Neural progenitor cell (in vitro differentiated cells): Measurements from ENCODE around the gene CHST8.
A peak's percentile ranks its signal among the peaks of the same experiment; 100 is the strongest.

ENCODE experiments used
- EZH2 ChIP-seq: fragments of 200-600 bp; sonication (generic); IDR thresholded peaks from 2 replicates; pipeline ENCODE4 v1.6.1; 2017; ENCODE audit warnings: antibody characterized with exemption, mild to moderate bottlenecking, moderate library complexity
- EZH2phosphoT487 ChIP-seq: fragments of 200-600 bp; sonication (generic); IDR thresholded peaks from 2 replicates; pipeline ENCODE4 v1.6.1; 2017; ENCODE audit warnings: antibody characterized with exemption
- TF ChIP-seq, protein P1 (sequence below): fragments of 200-600 bp; sonication (generic); IDR thresholded peaks from 2 replicates; pipeline ENCODE4 v1.5.1; 2017; ENCODE audit warnings: antibody characterized with exemption, mild to moderate bottlenecking

GRCh38 chr19:33720691-33721682, 99.2 kb downstream of the CHST8 start:
- TF ChIP-seq, protein P1, sequence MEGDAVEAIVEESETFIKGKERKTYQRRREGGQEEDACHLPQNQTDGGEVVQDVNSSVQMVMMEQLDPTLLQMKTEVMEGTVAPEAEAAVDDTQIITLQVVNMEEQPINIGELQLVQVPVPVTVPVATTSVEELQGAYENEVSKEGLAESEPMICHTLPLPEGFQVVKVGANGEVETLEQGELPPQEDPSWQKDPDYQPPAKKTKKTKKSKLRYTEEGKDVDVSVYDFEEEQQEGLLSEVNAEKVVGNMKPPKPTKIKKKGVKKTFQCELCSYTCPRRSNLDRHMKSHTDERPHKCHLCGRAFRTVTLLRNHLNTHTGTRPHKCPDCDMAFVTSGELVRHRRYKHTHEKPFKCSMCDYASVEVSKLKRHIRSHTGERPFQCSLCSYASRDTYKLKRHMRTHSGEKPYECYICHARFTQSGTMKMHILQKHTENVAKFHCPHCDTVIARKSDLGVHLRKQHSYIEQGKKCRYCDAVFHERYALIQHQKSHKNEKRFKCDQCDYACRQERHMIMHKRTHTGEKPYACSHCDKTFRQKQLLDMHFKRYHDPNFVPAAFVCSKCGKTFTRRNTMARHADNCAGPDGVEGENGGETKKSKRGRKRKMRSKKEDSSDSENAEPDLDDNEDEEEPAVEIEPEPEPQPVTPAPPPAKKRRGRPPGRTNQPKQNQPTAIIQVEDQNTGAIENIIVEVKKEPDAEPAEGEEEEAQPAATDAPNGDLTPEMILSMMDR, result peak; percentile 46
- TF ChIP-seq EZH2, result no peak
- TF ChIP-seq EZH2phosphoT487, result no peak
